Lower leg skin (tissue), 3 donors: ENCODE measurements around the gene RUNDC3A.

Source experiments
- CTCF ChIP-seq, 3 donors: fragments of 450-650 bp; IDR thresholded peaks; one replicate each; pipeline ENCODE4 v1.5.1; 2016; ENCODE audit warnings: antibody characterized with exemption in 3 of 3, mild to moderate bottlenecking in 3 of 3, moderate library complexity in 2 of 3
- POLR2A ChIP-seq, 2 donors: fragments of 450-650 bp; IDR thresholded peaks; one replicate each; pipeline ENCODE4 v1.6.1; 2016 to 2017; ENCODE audit warnings: antibody characterized with exemption in 2 of 2, mild to moderate bottlenecking in 1 of 2, moderate library complexity in 1 of 2

GRCh38 chr17:44334315-44334714 lies 25.9 kb downstream of the RUNDC3A start:
- no peak for TF ChIP-seq CTCF (IDR thresholded peaks at IDR 0.05)
- TF ChIP-seq POLR2A (IDR thresholded peaks at IDR 0.05), result no peak
